Heart right ventricle (tissue), 16 donors: ENCODE measurements around the gene WDCP. TPM values are rescaled to one million over a fixed set of nuclear protein-coding genes. Genes with fewer than 3 reads are reported as not detected.

Experiments used
- ATAC-seq, 8 donors: fragments of 200-7000 bp; cut with Tn5 transposase; one replicate each; pipeline ENCODE4 v1.9.1; 2020; ENCODE audit warnings: mild to moderate bottlenecking in 8 of 8, moderate library complexity in 8 of 8, moderate number of reproducible peaks in 1 of 8
- DNase-seq, 2 donors: peaks; one replicate each; pipeline ENCODE4 v3.0.0-alpha.2; 2020
- H3K27ac ChIP-seq, 10 donors: fragments of 200-600 bp; sonication (generic) in 2 of 10; one replicate each; pipeline versions ENCODE4 v1.5.0 to v1.8.0; 2020 to 2022; ENCODE audit warnings: mild to moderate bottlenecking in 3 of 10
- H3K27me3 ChIP-seq, 7 donors: fragments of 200-600 bp; one replicate each; pipeline ENCODE4 v1.8.0; 2021 to 2022; ENCODE audit warnings: mild to moderate bottlenecking in 2 of 7
- H3K36me3 ChIP-seq, 9 donors: fragments of 200-600 bp; sonication (generic) in 1 of 9; one replicate each; pipeline versions ENCODE4 v1.5.0 to v1.8.0; 2020 to 2022; ENCODE audit warnings: mild to moderate bottlenecking in 2 of 9
- H3K4me1 ChIP-seq, 9 donors: fragments of 200-600 bp; sonication (generic) in 1 of 9; one replicate each; pipeline versions ENCODE4 v1.5.0 to v1.8.0; 2020 to 2022; ENCODE audit warnings: mild to moderate bottlenecking in 4 of 9
- H3K4me3 ChIP-seq, 10 donors: fragments of 200-600 bp; sonication (generic) in 2 of 10; one replicate each; pipeline versions ENCODE4 v1.5.0 to v1.8.0; 2020 to 2022; ENCODE audit warnings: mild to moderate bottlenecking in 7 of 10, moderate library complexity in 2 of 10
- H3K9me3 ChIP-seq, 11 donors: fragments of 200-600 bp in 10 of 11; sonication (generic) in 2 of 11; one replicate each; pipeline versions ENCODE4 v1.5.0 to v1.8.0; 2013 to 2022; ENCODE audit warnings: mild to moderate bottlenecking in 2 of 11, control low read depth in 1 of 11, moderate library complexity in 1 of 11
- CTCF ChIP-seq, 9 donors: fragments of 200-600 bp; sonication (generic) in 2 of 9; IDR thresholded peaks; one replicate each; pipeline versions ENCODE4 v1.5.0 to v1.8.0; 2021 to 2022; ENCODE audit warnings: antibody characterized with exemption in 9 of 9, mild to moderate bottlenecking in 5 of 9, moderate library complexity in 1 of 9
- WGBS, 2 donors: extraction: QIAGEN DNeasy Blood & Tissue Kit; methylation state at CpG; one replicate each; pipeline ENCODE4 v1.1.7; 2013; ENCODE audit warnings: inconsistent platforms in 1 of 2; 5-methylcytosine and 5-hydroxymethylcytosine counted together
- intact Hi-C, 10 donors: fragments of 100-400 bp; cut with DNase I; formaldehyde crosslinking; loops; one replicate each; pipeline versions ENCODE4 v1.11.1 to v1.14.2; 2022
- polyA plus RNA-seq, 2 donors: library from polyadenylated mRNA; stranded (reverse); fragments of 200-250 nt; gene quantifications; one replicate each; pipeline ENCODE4 v1.2.3, GENCODE V29; 2013
- total RNA-seq, 10 donors: library from RNA; stranded (reverse); fragmentation: NEBNext Ultra II Directional in 3 of 10; extraction: Animal tissue kit (Norgen Biotek cat#: 25700) in 3 of 10; gene quantifications; one replicate each; pipeline versions ENCODE4 v1.2.1 to v1.2.4, GENCODE V29; 2021 to 2023
- donor health status: Arrhythmogenic right ventricular cardiomyopathy.
- donor health status: ischemic (EF 13 %, LVEDD 7.1; RV severe dilation, severe dysfunction).
- donor health status: healthy with polysubstance abuse.
- donor health status: DM: no; HTN: yes; CAD: no.
- donor health status: DM: no; HTN: no; CAD: no.
- donor health status: ischemic (EF 25% LVEDD 6.9; RV normal size, moderate dysfunction).
- donor health status: ischemic (EF 25% LVEDD 5.7; RV mildly dilated, moderate dysfunction).
- donor health status: healthy.
- donor health status: DM: yes; HTN: yes; CAD: no.
- donor health status: Ischemic cardiomyopathy.
- donor health status: ischemic (EF 35%, LVEDD 5.7; RV mildly dilated, moderate dysfunction).
- donor health status: nonischemic (EF 11% LVEDD 7.7; RV severe dilation, severe dysfunction).
- donor health status: DM: yes; HTN: yes; CAD: no.
- donor health status: PGD.
- donor health status: ischemic (EF 29% LVEDD 5.4; RV normal size, mild dysfunction).
- donor health status: nonischemic (EF 23%, LVEDD 6.1; RV moderate dilation, normal function).

WDCP gene
- total and polyA plus RNA-seq, 12 donors: 1.8 to 10.1 (median 6.0) TPM

- Histone ChIP-seq H3K36me3 (peaks cover 0 to 61% (median 20%) of the 10 kb centered on the region in 9 donors), H3K9me3 (no peaks in the 10 kb centered on the region), H3K4me1 (no peaks in the 10 kb centered on the region), H3K27me3 (no peaks in the 10 kb centered on the region), H3K27ac (no peak overlapping the region), H3K4me3 (no peak overlapping the region)
- ATAC-seq (no peak), DNase-seq (no peak)
- WGBS, 2 donors: 82 to 84% methylated on average over 2 of the region's 2 CpGs
- TF ChIP-seq CTCF (IDR thresholded peaks at IDR 0.05): no peak
- intact Hi-C loops: no loop called here
These were observed 18.1 kb upstream of the WDCP start for GRCh38 chr2:24065341-24065740.

- Histone ChIP-seq H3K27me3 (no peaks in the 10 kb centered on the region), H3K36me3 (peaks cover 0 to 6% (median 0%) of the 10 kb centered on the region in 9 donors), H3K9me3 (peaks cover 0 to 4% (median 0%) of the 10 kb centered on the region in 11 donors), H3K27ac (no peak overlapping the region), H3K4me1 (no peaks in the 10 kb centered on the region), H3K4me3 (no peak overlapping the region)
- TF ChIP-seq CTCF (IDR thresholded peaks at IDR 0.05): no peak
- 90 to 91% methylated on average over 4 of the region's 4 CpGs for WGBS, 2 donors
- ATAC-seq (no peak), DNase-seq (no peak)
- intact Hi-C loops: loop anchor here in 1 of 10 donors (10.0 kb wide), 1 partner anchor 124 kb away; no protein-coding TSS in a partner anchor
These were observed 11.5 kb upstream of the WDCP start for GRCh38 chr2:24058564-24059271.

GRCh38 chr2:24055750-24056149 is 8.6 kb upstream of the WDCP start:
- no peak overlapping the region for H3K27ac ChIP-seq

More at GRCh38 chr2:24055750-24056149, 8.6 kb upstream of the WDCP start:
- H3K4me1 ChIP-seq: peaks cover 0 to 1% (median 0%) of the 10 kb centered on the region in 9 donors
- H3K4me3 ChIP-seq: no peak overlapping the region
- no peaks in the 10 kb centered on the region for H3K27me3 ChIP-seq
- TF ChIP-seq CTCF (IDR thresholded peaks at IDR 0.05): no peak
- WGBS, 2 donors: 90 to 94% methylated on average over 6 of the region's 6 CpGs
- no peak for ATAC-seq
- no peak for DNase-seq
- intact Hi-C loops: loop anchor here in 1 of 10 donors (10.0 kb wide), 1 partner anchor 121 kb away; no protein-coding TSS in a partner anchor
- peaks cover 0 to 4% (median 0%) of the 10 kb centered on the region in 9 donors for H3K36me3 ChIP-seq
- H3K9me3 ChIP-seq: peaks cover 0 to 4% (median 0%) of the 10 kb centered on the region in 11 donors
